Measurements from ENCODE around the gene ASH1L. TPM values are rescaled to one million over a fixed set of nuclear protein-coding genes. Genes with fewer than 3 reads are reported as not detected.

ASH1L gene
- total RNA-seq, 1 donor from 2014 or later, result 43.7 TPM

DNA sequence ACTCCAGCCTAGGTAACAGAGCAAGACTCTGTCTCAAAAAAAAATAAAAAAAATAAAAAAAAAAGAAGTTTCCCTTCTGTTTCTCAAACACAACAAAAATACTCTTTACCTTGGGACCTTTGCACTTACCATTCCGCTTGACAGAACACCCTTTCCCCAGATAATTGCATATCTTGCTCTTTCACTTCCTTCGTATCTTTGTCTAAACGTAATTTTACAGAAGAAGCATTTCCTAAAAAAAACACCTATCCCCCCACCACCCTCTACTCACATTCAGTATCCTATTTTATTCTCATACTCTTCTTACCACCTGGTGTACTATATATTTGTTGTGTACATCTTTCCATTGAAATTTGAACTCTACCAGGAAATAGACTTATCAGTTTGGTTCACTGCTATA is 32.7 kb downstream of the ASH1L start:
- peaks cover 4% of the 10 kb centered on the region for H3K36me3 Mint-ChIP-seq
- H3K4me3 Mint-ChIP-seq, result no peak overlapping the region
- H3K27ac Mint-ChIP-seq, result no peak overlapping the region
- TF ChIP-seq, protein P1, sequence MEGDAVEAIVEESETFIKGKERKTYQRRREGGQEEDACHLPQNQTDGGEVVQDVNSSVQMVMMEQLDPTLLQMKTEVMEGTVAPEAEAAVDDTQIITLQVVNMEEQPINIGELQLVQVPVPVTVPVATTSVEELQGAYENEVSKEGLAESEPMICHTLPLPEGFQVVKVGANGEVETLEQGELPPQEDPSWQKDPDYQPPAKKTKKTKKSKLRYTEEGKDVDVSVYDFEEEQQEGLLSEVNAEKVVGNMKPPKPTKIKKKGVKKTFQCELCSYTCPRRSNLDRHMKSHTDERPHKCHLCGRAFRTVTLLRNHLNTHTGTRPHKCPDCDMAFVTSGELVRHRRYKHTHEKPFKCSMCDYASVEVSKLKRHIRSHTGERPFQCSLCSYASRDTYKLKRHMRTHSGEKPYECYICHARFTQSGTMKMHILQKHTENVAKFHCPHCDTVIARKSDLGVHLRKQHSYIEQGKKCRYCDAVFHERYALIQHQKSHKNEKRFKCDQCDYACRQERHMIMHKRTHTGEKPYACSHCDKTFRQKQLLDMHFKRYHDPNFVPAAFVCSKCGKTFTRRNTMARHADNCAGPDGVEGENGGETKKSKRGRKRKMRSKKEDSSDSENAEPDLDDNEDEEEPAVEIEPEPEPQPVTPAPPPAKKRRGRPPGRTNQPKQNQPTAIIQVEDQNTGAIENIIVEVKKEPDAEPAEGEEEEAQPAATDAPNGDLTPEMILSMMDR (conservative IDR thresholded peaks at IDR 0.05), result no peak
- no peaks in the 10 kb centered on the region for H3K9me3 Mint-ChIP-seq
- H3K4me1 Mint-ChIP-seq (ENCODE audit: unreplicated experiment), result peaks cover 6% of the 10 kb centered on the region
- DNase-seq (ENCODE audit: extremely low spot score, unreplicated experiment), result no peak
- H3K27me3 Mint-ChIP-seq, result no peaks in the 10 kb centered on the region

DNA sequence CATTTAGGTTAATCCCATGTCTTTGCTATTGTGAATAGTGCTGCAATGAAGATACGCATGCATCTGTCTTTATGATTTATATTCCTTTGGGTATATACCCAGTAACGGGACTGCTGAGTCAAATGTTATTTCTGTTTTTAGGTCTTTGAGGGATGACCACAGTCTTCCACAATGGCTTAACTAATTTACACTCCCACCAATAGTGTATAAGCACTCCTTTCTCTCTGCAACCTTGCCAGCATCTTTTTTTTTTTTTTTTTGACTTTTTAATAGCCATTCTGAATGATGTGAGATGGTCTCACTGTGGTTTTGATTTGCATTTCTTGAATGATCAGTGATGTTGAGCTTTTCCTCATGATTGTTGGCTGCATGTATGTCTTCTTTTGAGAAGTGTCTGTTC is 33.5 kb downstream of the ASH1L start:
- peaks cover 6% of the 10 kb centered on the region for H3K4me1 Mint-ChIP-seq (ENCODE audit: unreplicated experiment)
- TF ChIP-seq, protein P1 (conservative IDR thresholded peaks at IDR 0.05), result no peak
- no peaks in the 10 kb centered on the region for H3K27me3 Mint-ChIP-seq
- no peak overlapping the region for H3K4me3 Mint-ChIP-seq
- H3K9me3 Mint-ChIP-seq, result no peaks in the 10 kb centered on the region
- H3K27ac Mint-ChIP-seq, result no peak overlapping the region
- DNase-seq (ENCODE audit: extremely low spot score, unreplicated experiment), result no peak
- H3K36me3 Mint-ChIP-seq, result peaks cover 4% of the 10 kb centered on the region

DNA sequence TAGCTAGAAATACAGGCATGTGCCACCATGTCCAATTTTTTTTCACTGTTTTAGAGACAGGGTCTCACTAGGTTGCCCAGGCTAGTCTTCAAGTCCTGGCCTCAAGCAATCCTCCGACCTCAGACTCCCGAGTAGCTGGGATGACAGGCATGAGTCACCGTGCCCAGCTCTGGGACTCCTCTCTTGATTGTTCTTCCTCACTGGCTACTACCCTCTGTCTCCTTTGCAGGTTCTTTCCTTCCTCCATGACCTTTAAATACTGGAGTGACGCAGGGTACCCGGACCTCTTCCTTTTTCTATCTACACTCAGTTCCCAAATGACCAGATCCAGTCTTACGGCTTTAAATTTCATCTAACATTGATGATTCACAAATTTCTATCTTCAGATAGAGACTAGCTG is 34.9 kb downstream of the ASH1L start:
- no peaks in the 10 kb centered on the region for H3K27me3 Mint-ChIP-seq

DNA sequence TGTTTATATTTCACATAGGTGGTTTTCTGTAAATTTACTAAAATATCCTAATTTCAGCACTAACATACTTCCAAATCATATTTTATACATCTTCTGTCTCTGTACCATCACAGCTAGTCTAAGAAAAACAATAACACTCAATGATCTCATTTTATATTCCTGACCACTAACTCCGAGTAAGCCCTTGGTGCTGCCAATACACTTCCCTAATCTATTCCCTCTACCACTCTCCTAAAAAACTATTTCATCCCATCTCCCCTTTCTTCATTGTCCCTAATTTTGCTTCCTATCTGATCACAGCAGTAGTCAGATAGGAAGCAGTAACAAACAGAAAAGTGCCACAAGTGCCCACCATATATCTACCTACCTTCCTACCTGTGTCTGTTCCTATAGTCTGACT is 36.2 kb downstream of the ASH1L start:
- no peaks in the 10 kb centered on the region for H3K4me1 Mint-ChIP-seq (ENCODE audit: unreplicated experiment)
- peaks cover 2% of the 10 kb centered on the region for H3K36me3 Mint-ChIP-seq
- H3K4me3 Mint-ChIP-seq, result no peak overlapping the region
- no peak for DNase-seq (ENCODE audit: extremely low spot score, unreplicated experiment)
- TF ChIP-seq, protein P1 (conservative IDR thresholded peaks at IDR 0.05), result no peak
- H3K9me3 Mint-ChIP-seq, result no peaks in the 10 kb centered on the region
- no peaks in the 10 kb centered on the region for H3K27me3 Mint-ChIP-seq
- H3K27ac Mint-ChIP-seq, result no peak overlapping the region

More for the DNA sequence above, 34.9 kb downstream of the ASH1L start:
- TF ChIP-seq, protein P1 (conservative IDR thresholded peaks at IDR 0.05), result no peak
- no peaks in the 10 kb centered on the region for H3K9me3 Mint-ChIP-seq
- no peak for DNase-seq (ENCODE audit: extremely low spot score, unreplicated experiment)
- no peak overlapping the region for H3K4me3 Mint-ChIP-seq
- H3K36me3 Mint-ChIP-seq, result no peaks in the 10 kb centered on the region
- H3K27ac Mint-ChIP-seq, result no peak overlapping the region
- peaks cover 6% of the 10 kb centered on the region for H3K4me1 Mint-ChIP-seq (ENCODE audit: unreplicated experiment)

DNA sequence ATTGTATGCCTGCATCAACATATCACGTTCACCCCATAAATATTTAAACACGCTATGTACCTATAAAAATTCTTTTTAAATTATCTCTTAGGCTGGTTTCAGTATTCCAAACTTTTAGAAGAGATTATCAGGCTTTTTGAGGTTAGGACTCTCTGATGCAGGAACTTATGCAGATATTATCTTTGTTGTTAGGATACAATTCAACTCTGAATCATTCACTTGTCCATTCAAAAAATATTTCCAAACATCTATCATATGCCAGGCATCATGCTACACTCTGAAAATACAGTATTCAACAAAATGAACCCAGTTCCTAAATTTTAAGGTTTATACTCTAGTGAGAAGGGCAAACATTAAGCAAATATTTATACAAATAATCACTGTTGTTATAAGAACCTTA is 40.5 kb downstream of the ASH1L start:
- DNase-seq (ENCODE audit: extremely low spot score, unreplicated experiment), result no peak
- Mint-ChIP-seq H3K36me3 (peaks cover 18% of the 10 kb centered on the region), H3K9me3 (no peaks in the 10 kb centered on the region), H3K27me3 (no peaks in the 10 kb centered on the region), H3K4me1 (ENCODE audit: unreplicated experiment) (no peaks in the 10 kb centered on the region), H3K27ac (no peak overlapping the region), H3K4me3 (no peak overlapping the region)
- TF ChIP-seq, protein P1 (conservative IDR thresholded peaks at IDR 0.05), result no peak

DNA sequence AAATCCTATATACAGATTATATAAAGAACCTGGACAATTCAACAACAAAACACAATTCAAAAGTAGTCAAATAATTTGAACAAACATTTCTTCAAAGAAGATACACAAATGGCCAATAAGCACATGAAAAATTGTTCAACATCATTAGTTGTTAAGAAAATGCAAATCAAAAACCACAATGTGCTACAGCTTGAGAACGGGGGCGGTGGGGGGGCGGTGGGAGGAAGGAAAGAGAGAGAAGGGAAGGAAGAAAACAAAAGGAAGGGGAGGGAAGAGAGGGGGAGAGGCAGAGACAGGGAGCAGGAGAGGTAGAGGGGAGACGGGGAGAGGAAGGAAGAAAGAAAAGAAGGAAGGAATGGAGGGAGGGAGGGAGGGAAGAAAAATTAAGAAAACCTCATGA is 44.1 kb downstream of the ASH1L start:
- TF ChIP-seq, protein P1 (conservative IDR thresholded peaks at IDR 0.05), result no peak
- no peaks in the 10 kb centered on the region for H3K4me1 Mint-ChIP-seq (ENCODE audit: unreplicated experiment)
- no peak overlapping the region for H3K4me3 Mint-ChIP-seq
- H3K9me3 Mint-ChIP-seq, result no peaks in the 10 kb centered on the region
- peaks cover 25% of the 10 kb centered on the region for H3K36me3 Mint-ChIP-seq
- DNase-seq (ENCODE audit: extremely low spot score, unreplicated experiment), result no peak
- H3K27ac Mint-ChIP-seq, result no peak overlapping the region
- H3K27me3 Mint-ChIP-seq, result no peaks in the 10 kb centered on the region
